ENCODE results near the gene TNFSF8. TPM values are rescaled to one million over a fixed set of nuclear protein-coding genes. Genes with fewer than 3 reads are reported as not detected.

TNFSF8 gene
- total RNA-seq, 2 experiments from 2014 or later, result 70.9 to 71.6 TPM

DNA sequence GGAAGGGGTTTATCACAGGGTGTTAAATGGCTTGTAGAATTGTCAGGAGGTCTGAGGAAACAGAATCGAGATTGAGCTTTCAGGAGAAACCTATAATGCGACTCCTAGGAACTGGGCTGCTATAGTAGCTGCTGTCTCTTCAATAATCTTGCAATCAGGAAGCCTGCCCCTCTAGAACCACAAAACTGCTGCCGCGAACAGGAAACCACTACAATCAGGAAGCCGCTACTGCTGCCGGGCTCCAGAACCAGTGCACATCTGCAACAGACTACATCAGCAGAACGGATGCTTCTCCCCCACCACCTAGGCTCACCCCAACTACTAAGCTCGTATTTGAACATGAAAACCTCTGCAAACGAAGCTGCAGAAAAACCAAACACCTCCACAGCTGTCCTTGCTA is 31.6 kb downstream of the TNFSF8 start:
- Histone ChIP-seq H3K36me3 (ENCODE audit: insufficient read depth, low read length) (peaks cover 34% of the 10 kb centered on the region), H3K4me3 (ENCODE audit: low read length) (no peak overlapping the region), H3K9me3 (ENCODE audit: control insufficient read depth in 1 of 2, insufficient read depth in 1 of 2, low read length in 2 of 2) (no peaks in the 10 kb centered on the region), H3K4me1 (ENCODE audit: insufficient read depth, low read length) (peaks cover 87% of the 10 kb centered on the region), H3K27me3 (ENCODE audit: control insufficient read depth in 1 of 2, insufficient read depth in 2 of 2, low read length in 2 of 2) (no peaks in the 10 kb centered on the region), H3K27ac (ENCODE audit: low read depth in 1 of 2, low read length in 2 of 2) (peak overlapping the region in 1 of 2 donors; percentile 41)
- Mint-ChIP-seq H3K4me1 (ENCODE audit: low read depth) (peaks cover 28% of the 10 kb centered on the region), H3K27ac (no peak overlapping the region), H3K4me3 (no peak overlapping the region), H3K9me3 (no peaks in the 10 kb centered on the region), H3K27me3 (no peaks in the 10 kb centered on the region), H3K36me3 (ENCODE audit: low read depth) (peaks cover 48% of the 10 kb centered on the region)
- ATAC-seq (ENCODE audit: poor library complexity) (peak; percentile 93), DNase-seq (peak; percentile 69 to 94 (median 77))
- TF ChIP-seq, protein P1, sequence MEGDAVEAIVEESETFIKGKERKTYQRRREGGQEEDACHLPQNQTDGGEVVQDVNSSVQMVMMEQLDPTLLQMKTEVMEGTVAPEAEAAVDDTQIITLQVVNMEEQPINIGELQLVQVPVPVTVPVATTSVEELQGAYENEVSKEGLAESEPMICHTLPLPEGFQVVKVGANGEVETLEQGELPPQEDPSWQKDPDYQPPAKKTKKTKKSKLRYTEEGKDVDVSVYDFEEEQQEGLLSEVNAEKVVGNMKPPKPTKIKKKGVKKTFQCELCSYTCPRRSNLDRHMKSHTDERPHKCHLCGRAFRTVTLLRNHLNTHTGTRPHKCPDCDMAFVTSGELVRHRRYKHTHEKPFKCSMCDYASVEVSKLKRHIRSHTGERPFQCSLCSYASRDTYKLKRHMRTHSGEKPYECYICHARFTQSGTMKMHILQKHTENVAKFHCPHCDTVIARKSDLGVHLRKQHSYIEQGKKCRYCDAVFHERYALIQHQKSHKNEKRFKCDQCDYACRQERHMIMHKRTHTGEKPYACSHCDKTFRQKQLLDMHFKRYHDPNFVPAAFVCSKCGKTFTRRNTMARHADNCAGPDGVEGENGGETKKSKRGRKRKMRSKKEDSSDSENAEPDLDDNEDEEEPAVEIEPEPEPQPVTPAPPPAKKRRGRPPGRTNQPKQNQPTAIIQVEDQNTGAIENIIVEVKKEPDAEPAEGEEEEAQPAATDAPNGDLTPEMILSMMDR (IDR thresholded peaks at IDR 0.05), result no peak
- POLR2A ChIA-PET, result interaction anchor here (0.6 to 3.9 kb wide), 27 partner anchors 8 to 499 kb away, joined by 3 to 86 read pairs (median 5); partner anchors contain the start of genes ATP6V1G1 and TNFSF8
- CTCF ChIA-PET, result interaction anchor here (0.7 to 2.0 kb wide), 5 partner anchors 8 to 245 kb away, joined by 3 to 6 read pairs (median 3); no protein-coding TSS in a partner anchor
- intact Hi-C loops (cut with DNase I, micrococcal nuclease), result loop anchor here in 1 of 2 experiments (1.0 kb wide), 1 partner anchor 31 kb away; no protein-coding TSS in a partner anchor

- H3K4me1 ChIP-seq (ENCODE audit: insufficient read depth, low read length), result peaks cover 74% of the 10 kb centered on the region
- H3K4me3 Mint-ChIP-seq, result no peak overlapping the region
- ATAC-seq (ENCODE audit: poor library complexity), result no peak
- H3K9me3 Mint-ChIP-seq, result no peaks in the 10 kb centered on the region
- H3K9me3 ChIP-seq (ENCODE audit: control insufficient read depth in 1 of 2, insufficient read depth in 1 of 2, low read length in 2 of 2), result no peaks in the 10 kb centered on the region
- intact Hi-C loops (cut with DNase I, micrococcal nuclease), result no loop called here
- TF ChIP-seq, protein P1 (IDR thresholded peaks at IDR 0.05), result no peak
- POLR2A ChIA-PET, result interaction anchor here (3.0 to 3.9 kb wide), 2 partner anchors 27 to 32 kb away, joined by 22 to 86 read pairs; partner anchors contain the start of gene TNFSF8
- CTCF ChIA-PET, result interaction anchor here (2.0 kb wide), 1 partner anchor 10 kb away, joined by 6 read pairs; no protein-coding TSS in a partner anchor
- peaks cover 40% of the 10 kb centered on the region for H3K4me1 Mint-ChIP-seq (ENCODE audit: low read depth)
- no peak overlapping the region for H3K4me3 ChIP-seq (ENCODE audit: low read length)
- H3K27me3 Mint-ChIP-seq, result no peaks in the 10 kb centered on the region
- H3K27ac ChIP-seq (ENCODE audit: low read depth in 1 of 2, low read length in 2 of 2), result peak overlapping the region in 1 of 2 donors; percentile 28
- H3K27ac Mint-ChIP-seq, result no peak overlapping the region
- H3K36me3 Mint-ChIP-seq (ENCODE audit: low read depth), result peaks cover 40% of the 10 kb centered on the region
- H3K36me3 ChIP-seq (ENCODE audit: insufficient read depth, low read length), result peaks cover 18% of the 10 kb centered on the region
- no peak for DNase-seq
- H3K27me3 ChIP-seq (ENCODE audit: control insufficient read depth in 1 of 2, insufficient read depth in 2 of 2, low read length in 2 of 2), result no peaks in the 10 kb centered on the region
These were observed 33.2 kb downstream of the TNFSF8 start for GRCh38 chr9:114897196-114897595.

GRCh38 chr9:114896344-114896743 is 34.0 kb downstream of the TNFSF8 start:
- CTCF ChIA-PET, result no interaction called here
- intact Hi-C loops (cut with DNase I, micrococcal nuclease), result no loop called here
- Histone ChIP-seq H3K4me1 (ENCODE audit: insufficient read depth, low read length) (peaks cover 65% of the 10 kb centered on the region), H3K9me3 (ENCODE audit: control insufficient read depth in 1 of 2, insufficient read depth in 1 of 2, low read length in 2 of 2) (no peaks in the 10 kb centered on the region), H3K4me3 (ENCODE audit: low read length) (no peak overlapping the region), H3K27me3 (ENCODE audit: control insufficient read depth in 1 of 2, insufficient read depth in 2 of 2, low read length in 2 of 2) (no peaks in the 10 kb centered on the region), H3K27ac (ENCODE audit: low read depth in 1 of 2, low read length in 2 of 2) (no peak overlapping the region), H3K36me3 (ENCODE audit: insufficient read depth, low read length) (peaks cover 10% of the 10 kb centered on the region)
- Mint-ChIP-seq H3K27me3 (no peaks in the 10 kb centered on the region), H3K9me3 (no peaks in the 10 kb centered on the region), H3K36me3 (ENCODE audit: low read depth) (peaks cover 35% of the 10 kb centered on the region), H3K4me1 (ENCODE audit: low read depth) (peaks cover 40% of the 10 kb centered on the region), H3K4me3 (no peak overlapping the region), H3K27ac (no peak overlapping the region)
- DNase-seq (no peak), ATAC-seq (ENCODE audit: poor library complexity) (no peak)
- POLR2A ChIA-PET, result no interaction called here
- TF ChIP-seq, protein P1 (IDR thresholded peaks at IDR 0.05), result no peak

Data from CD4-positive, alpha-beta T cell (primary cell).